HG02973 (cell line): ENCODE measurements around the gene NDUFS6.
"Not testable (repeated sequence)": the region's sequence is repeated elsewhere in the genome, so short reads cannot be mapped to it uniquely, and the experiment has no call there.

Experiments
- ATAC-seq: cut with Tn5 transposase; IDR thresholded peaks from one replicate; pipeline ENCODE4 v1.9.1; 2021; ENCODE audit warnings: moderate library complexity; ENCODE audit not compliant: unreplicated experiment

The NDUFS6 gene

DNA sequence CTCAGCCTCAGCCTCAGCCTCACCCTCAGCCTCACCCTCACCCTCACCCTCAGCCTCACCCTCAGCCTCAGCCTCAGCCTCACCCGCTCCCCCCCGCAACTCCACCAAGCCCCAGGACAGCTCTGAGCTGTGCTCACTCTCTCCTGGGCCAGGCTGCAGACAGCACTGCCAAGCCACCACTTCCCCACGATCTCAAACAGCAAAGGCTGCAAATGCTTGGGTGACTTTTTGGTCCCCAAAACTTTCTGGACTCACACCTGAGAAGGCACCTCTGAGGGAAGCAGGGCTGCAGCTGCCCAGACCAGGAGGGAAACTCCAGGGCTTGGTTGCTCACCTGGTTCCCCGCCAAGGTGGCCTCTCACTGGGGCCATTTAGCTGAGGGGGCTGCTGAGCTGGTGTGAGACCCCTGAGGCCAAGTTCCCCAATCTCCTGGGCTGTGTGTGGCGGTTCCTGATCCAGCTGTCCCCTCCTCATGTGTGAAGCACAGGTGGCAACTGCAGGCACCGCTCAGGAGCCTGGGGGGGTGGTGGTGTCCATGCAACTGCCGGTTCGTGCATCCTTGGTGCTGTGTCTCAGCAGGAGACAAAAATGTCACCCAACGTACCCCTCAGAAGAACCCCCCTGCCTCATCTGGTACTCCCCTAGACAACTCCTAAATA is 19.4 kb upstream of the NDUFS6 start:
- no peak for ATAC-seq

DNA sequence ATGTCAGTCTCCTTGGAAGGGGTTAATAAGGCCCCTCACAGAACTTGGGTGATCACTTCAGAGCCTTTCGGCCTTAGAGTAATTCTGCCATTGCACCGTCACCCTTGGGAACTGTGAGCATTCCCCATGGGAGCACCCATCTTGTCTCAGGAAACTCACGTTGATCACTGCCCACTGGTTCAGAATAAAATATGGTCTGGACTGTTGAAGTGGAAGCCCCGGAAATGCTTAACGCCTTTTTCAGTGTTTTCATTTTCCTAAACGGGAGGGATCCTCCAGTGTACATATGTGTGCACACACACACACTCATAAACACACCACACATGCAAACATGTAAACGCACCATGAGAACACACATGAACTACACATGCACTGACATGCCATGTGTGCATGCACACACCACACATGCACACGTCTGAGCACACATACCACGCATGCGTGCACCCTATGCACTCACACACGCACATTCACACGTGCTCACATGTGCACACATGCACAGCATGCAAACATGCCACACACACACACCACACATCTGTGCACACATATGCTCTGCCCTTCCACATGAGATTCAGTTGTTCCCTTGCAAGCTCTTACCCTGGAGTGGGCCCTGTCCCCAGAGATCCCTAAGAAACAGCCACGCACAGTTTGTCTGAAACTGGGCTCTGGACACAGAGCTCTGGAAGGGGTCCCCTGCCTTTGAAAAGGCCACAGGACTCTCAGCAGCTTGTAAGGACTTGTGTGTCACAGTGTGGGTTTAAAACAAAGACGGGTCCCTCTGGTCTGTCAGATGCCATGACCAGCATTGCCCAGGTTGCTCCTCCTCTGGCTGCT is 18.6 kb upstream of the NDUFS6 start:
- ATAC-seq = no peak

DNA sequence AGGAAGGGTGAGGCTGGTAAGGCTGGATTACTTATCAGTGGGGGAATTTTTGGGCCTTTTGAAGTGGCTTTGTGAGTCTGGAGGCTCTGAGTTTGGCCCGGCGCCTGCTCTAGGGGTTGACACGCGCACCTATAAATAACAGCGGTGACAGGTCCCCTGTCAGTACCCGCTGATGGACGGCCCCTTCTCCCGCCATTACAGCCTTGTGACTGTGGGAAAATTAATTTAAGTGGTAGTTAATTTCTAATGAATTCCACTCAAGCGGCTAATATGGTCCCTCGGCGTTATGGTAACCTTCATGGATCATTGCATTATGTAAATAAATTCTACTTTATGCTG is 18.0 kb upstream of the NDUFS6 start:
- peak; percentile 54 for ATAC-seq

DNA sequence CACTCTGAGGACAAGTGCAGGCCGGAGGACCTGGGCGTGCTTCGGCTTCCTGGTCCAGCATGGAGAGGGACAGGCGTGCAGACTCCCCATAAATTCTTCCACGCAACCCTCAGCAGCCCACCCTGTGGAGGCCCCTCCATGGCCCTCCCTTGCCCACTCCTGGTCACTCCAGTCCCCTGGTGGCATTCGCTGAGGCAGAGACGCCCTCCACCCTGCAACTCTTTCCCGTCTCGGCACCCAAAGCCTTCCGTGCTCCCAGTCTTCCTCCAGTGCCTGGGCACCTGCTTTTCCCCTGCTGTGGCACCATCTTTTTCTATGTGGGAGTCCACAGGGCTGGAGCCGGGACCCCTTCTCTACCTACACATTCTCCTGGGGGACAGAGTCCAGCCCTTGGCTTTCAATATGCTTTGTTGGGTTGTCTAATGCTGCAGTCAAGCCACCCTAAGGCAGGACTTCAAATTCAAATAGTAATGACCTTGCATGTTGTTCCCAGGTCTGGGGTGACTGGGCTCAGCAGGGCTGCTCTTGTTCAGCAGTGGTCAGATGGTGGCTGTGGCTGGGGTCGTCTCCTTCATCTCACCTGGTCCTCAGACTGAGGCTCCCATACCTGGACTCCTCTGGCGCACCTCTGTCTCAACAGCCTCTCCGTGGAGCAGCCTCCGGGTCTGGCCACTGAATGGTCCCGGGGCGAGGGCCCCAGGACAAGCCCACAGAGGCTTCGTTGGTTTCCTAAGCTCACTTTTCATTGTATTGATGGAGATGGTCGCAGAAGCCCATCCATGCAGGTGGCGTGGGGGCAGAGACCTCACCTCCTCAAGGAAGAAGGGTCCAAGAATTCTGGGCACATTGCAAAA is 16.8 kb upstream of the NDUFS6 start:
- no peak for ATAC-seq

DNA sequence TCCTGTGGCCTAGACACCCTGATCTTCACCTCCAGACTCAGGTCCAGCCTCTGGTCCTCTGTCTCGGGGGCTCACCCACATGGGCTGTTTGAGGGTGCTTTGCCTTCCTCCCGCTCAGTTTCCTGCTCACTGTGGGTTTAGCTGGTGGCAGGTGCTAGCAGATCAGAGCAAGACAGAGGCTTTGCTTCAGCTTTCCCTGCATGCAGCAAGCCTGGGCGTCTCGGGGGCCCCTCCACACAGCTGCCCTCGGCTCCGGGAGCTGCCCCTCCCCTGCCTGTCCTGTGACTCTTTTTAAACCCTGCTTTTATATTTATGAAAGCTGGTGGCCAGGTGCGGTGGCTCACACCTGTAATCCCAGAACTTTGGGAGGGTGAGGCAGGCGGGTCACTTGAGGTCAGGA is 16.1 kb upstream of the NDUFS6 start:
- no peak for ATAC-seq

DNA sequence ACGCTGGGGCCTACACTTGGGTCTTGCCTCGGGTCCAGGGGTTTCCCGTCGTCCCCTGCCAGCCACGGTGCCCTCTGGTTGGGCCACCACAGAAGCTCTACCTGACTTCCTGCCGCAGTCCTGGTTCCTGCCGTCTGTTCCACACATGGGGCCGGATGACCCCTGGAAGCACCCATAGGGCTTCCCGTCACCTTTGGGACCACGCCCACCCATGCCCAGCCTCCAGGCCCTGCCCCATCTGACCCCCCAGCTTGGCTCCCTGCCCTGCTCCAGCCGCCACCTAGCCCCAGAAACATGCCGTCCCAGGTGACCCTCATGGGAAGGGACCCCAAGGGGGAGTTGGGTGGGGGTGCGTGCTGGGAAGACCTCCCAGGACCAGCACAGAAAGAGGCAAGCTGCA is 15.2 kb upstream of the NDUFS6 start:
- no peak for ATAC-seq

DNA sequence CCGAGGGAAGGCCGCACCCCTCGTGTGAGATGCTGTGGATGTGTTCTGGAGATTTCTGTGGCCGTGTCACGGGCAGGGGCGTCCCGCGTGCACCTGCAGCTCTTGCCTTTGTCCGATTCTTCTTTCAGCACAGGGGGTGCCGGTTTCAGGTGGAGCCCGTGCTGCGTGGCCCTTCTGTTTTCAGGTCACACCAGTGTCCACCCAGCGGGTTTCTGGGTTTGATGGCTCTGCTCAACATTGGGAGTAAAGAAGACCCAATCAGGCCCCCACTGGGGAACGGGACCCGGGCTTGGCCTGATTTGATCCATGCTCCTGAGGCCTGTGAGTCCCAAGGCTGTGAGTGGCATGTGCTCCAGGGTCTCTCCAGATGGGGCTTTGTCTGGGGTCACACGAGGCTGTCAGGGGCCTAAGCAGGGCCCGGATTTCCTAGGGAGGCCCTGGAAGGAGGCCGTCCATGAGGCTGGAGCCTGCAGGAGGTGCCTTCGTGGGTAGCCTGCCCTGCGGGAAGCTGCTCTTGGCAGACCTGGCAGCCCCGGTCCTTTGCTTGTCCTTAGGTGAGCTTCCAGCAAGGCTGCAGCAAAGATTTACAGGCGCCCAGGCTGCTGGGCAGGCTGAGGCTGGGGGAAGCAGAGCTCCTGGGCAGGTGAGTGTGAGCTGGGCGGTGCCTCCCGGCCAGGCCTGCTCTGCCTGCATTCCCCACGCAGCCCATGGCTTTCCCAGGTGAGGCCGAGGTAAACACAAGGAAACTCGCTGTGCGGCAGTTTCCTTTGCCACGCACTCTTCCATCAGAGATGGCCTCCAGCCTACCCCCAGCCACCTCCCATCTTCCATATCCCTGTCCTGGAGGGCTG is 14.4 kb upstream of the NDUFS6 start:
- ATAC-seq = no peak

DNA sequence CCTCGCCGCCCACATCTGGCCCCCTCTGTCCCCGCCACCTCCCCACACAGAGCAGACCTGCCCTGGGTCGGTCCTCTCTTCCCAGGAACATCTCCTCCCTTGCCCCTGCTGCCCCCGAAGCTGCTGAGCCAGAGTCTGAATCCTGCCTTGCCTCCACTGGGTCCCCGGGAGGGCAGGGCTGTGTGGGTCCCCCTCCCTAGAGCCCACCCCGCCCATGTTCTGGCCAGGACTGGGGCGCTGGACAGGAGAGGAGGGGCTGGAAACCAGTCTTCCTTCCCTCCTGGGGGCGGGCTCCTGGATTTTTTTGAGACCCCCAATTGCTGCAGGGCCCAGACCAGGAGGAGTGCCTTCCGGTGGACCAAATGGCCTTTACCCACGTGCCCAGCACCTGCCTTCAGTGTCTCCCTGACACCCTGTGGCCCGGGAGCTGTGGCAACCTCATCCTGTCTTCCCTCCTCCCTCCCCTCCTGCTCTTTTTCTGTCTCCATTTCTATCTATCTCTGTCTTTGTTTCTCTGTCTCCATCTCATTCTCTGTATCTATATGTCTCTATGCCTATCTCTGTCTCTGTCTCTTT is 13.6 kb upstream of the NDUFS6 start:
- no peak for ATAC-seq

DNA sequence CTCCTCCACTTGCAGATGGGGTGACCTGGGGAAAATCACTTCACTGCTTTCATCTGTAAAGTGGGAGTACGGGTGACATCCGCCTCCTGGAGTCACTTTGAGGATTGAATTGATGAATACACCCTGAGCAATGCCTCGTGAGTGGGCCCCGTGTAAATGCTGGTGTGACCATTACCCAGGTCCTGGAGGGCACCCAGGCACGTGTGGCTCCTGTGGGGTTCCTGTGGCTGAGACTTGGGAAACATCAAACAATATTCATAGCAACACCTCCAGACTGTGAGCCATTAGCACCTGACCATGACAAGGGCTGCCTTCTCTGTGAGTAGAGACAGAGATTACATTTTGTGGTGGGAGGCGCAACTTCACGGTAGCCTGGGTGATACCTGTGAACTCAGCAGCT is 13.0 kb upstream of the NDUFS6 start:
- ATAC-seq = no peak

DNA sequence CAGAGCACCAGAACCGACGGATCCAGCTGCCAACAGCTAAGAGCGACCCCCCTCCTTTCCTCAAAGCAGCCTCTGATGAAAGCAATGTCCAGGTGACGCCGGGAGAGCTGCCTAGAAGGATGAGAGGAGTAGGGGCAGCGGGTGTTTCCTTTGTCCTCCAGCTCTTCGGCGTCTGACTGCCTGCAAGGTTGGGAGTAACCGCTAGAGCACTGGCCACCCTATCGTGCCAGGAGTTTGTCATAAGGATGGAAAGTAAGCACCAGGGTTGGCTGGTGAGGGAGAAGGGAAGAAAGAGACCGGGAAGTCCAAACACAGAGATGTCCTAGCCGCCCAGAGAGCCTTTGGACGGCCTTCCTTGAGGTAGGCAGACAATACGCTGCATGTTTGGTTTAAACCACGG is 12.4 kb upstream of the NDUFS6 start:
- ATAC-seq = no peak

DNA sequence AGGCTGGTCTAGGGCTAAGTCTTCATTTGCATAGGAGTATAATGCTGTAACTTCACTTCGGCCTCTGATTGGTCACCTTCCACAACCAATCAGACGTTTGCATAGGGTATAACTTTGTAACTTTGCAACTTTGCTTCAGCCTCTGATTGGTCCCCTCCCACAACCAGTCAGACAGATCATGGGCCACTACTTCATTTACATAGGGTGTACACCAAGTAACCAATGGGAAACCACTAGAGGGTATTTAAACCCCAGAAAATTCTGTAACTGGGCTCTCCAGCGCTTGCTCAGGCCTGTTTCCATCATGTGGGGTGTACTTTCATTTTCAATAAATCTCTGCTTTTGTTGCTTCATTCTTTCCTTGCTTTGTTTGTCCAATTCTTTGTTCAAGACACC is 11.8 kb upstream of the NDUFS6 start:
- not testable (repeated sequence) for ATAC-seq

DNA sequence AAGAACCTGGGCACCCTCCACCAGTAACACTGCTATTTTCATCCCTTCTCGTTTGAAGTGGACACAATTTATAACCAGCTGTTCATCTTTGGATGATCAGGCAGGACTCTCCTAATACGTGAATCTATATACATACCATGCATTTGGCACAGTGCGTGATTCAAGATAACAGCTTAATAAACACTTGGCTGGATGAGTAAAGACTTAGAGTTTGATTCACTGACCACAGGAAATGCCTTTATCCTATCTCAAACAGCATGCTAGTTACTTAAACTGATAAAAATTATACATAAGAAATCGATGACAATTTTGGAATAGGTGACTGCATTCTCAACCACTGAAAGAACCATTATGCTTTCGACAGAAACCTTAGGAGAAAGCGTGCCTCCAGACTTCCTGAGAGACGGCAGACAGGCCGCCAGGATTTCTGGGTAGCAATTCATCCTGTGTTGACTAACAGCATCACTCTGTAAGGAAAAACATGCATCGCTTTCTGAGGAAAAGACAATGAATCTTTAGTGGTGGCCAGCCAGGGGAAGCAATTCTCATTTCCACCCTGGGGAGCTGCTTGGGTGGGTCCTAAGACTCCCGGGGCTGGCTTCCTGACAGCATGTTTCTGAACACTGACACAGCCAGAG is 11.3 kb upstream of the NDUFS6 start:
- ATAC-seq = no peak

DNA sequence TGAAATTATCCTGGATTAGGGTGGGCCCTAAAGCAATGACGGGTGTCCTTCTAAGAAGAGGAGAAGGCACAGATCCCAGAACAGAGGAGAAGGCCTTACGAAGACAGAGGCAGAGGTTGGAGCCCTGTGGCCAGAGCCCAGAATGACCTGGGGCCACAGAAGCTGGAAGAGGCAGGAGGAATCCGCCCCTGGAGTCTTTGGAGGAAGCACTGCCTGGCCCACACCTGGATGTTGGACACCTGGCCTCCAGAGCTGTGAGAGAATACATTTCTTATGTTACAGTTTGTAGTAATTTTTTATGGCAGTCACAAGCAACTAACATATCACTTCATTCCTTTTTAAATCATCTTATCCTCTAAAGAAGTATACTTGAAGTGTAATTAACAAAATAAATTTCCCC is 10.0 kb upstream of the NDUFS6 start:
- no peak for ATAC-seq

DNA sequence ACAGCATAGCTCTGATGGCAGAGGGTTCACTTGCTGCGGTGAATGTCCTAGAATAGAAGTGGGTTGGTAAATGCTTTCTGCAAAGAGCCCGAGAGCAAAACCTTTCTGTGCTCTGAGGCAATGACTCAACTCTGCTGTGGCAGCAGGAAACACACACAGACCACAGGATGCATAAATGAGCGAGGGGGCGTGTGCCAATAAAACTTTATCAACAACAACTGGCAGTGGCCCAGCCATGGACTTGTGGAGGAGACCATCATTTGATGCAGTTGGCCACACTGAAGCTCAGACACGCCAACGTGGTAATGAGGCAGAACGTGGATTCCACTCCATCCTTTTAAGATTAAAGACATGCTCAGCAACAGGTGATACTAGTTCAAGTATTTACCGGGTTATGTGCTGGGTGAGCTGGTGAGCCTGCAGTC is 8.4 kb upstream of the NDUFS6 start:
- ATAC-seq = peak; percentile 98

DNA sequence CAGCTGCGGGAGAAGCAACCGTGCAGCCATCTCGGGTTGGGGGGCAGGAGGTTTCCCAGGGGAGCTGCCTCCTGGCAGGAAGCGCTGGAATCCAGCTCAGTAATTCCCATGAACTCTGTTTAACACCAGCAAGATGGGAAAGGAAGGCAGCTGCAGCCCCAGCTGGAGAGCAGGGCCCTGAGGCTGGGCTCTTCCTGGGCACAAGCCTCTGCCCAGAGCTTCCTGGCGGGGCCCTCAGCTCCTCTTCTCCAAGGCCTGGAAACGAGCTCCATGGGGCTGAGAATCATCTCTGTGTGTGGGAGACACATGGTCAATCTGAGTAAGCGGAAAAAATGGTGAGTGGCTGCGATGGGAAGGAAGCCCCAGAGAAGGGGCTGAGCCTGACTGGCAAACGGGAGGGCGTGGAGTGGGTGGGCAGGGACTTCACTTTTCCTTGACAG is 7.9 kb upstream of the NDUFS6 start:
- no peak for ATAC-seq

DNA sequence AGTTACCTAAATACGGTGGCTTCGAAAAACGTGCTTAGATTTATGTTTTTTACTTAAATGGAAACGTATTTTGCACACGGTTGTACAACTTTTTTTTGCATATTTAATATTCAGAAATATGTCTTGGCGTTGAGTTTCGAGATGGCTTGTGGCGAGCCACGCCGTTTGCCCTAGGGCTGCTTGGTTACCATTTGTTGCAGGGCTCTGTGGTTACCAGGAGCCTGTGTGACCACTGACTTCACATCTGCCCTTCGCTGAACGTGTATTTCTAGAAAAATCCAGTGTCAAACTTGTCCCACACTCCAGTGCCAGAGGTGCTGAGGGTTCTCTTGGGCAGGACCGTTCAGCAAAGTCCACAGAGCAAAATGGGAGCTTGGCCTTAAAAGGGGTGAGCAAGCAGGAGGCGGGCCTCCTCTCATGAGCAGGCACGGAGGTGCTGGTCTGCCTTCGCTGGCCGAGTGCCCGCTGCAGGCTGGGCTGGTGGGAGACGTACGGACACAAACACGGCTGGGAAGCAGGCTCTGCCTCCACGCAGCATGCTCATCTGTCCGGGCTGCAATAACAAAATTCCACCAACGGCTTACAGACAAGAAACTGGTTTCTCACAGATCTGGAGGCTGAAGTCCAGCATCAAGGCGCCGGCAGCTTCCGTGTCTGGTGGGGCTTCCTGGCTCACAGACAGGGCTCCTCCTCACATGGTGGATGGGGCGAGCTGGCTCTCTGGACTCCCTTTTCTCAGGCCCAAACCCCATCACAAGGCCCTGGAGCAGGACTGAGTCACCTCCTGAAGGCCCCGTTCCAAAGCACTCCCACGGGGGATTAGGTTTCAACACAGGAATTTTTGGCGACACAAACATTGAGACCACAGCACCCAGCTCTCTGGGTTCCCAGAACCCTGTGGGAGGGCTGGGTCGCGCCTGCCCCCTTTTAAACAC is 7.0 kb upstream of the NDUFS6 start:
- no peak for ATAC-seq

DNA sequence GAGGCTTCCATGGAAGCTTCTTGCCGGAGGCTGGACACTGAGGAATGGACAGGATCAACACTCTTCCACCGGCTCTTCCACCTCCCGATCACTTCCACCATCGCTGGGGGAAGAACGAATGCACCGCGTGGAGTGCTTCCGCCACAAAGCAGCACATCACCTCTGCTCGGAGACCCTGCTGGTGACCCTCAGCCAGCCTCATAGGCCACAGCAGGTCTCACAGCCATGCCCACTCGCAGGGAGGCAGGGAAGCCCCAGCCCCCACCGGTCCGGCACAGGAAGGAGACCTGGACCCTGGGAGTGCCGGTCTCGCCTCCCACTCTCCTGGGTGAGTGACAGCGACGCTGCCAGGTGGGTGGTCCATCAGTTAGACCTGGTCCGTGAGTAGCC is 6.3 kb upstream of the NDUFS6 start:
- ATAC-seq = no peak

DNA sequence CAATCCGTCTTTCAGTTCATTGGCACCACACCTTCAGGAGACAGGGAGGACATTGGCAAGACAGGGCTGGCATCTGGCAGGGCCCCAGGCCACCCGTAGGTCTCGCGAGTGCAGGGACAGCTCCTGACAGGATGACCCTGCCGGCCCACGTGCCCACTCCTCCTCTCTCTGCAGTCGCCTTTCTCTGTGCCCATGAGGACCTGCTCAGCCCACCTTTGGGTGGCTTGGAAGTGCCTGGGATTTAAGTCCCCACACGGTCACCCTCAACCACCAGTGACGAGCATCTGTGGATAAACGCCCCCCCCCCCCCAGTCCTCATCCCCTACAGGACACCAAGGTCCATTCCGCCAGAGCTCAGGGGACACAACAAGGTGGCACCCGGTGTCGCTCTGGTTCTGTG is 5.7 kb upstream of the NDUFS6 start:
- ATAC-seq = no peak

DNA sequence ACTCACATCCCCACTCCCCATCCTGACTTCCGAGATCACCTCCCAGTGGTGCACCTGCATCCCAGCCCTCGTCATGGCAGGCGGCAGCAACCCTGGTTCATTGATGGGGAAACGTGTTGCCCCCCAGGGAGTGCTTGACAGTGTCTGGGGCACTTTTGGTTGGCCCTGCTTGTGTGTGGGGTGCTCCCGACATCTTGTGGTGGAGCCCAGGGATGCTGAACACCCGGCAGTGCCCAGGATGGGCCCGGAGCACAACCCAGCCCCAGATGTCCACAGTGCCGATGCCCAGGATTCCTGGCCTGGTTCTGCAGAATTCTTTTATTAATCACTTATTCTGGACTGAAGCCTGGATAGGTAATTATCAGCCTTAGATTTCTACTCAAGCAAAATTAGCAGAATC is 5.3 kb upstream of the NDUFS6 start:
- no peak for ATAC-seq
